ENCODE data around the gene RRM1.

- TF ChIP-seq CTCF (IDR thresholded peaks at IDR 0.05; ENCODE audit: low read length), result no peak
- TF ChIP-seq EZH2 (IDR thresholded peaks at IDR 0.05; ENCODE audit: borderline replicate concordance, low read length), result no peak
These were observed 11.4 kb upstream of the RRM1 start for GRCh38 chr11:4083198-4083597.
